Spleen (tissue), 7 donors: Measurements from ENCODE around the gene PTPRCAP.

Experiments used
- POLR2A ChIP-seq, 3 donors: fragments of 450-650 bp; IDR thresholded peaks; one replicate each; pipeline ENCODE4 v1.5.1; 2017; ENCODE audit warnings: antibody characterized with exemption in 3 of 3, mild to moderate bottlenecking in 1 of 3
- TF ChIP-seq, protein P1 (sequence below), 11 experiments: fragments of 200-600 bp in 7 of 11; fragments of 450-650 bp in 4 of 11; sonication (generic) in 4 of 11; IDR thresholded peaks in 8 of 11; conservative IDR thresholded peaks in 3 of 11; 1 replicate in 7 of 11; 2 replicates in 4 of 11; pipeline versions ENCODE4 v1.4.0 to v1.8.0; 2016 to 2021; ENCODE audit warnings: antibody characterized with exemption in 11 of 11, inconsistent platforms in 4 of 11, mild to moderate bottlenecking in 1 of 11
- donor health status: DM: no; HTN: no; CAD: no; lungs with moderate emphysema.
- donor health status: DM: no; HTN: no; CAD: no.
- donor health status: DM: no; HTN: no; CAD: no.

DNA sequence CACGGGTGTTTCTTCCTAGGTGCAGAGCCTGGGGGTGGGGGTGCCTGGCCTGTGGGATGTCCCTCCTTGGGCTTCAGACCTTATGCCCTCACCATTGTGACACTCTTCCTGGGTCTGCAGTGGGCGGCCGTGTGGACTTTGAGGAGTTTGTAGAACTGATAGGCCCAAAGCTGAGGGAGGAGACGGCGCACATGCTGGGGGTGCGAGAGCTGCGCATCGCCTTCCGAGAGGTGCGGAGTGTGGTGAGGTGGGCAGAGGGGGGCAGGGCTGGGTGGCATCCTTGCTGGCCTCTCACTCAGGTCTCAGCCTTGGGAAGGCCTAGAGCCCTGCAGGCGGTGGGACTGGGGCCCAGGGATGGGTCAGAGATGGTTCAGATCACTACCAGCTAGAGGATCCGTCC lies 20.0 kb upstream of the PTPRCAP start:
- TF ChIP-seq, protein P1, sequence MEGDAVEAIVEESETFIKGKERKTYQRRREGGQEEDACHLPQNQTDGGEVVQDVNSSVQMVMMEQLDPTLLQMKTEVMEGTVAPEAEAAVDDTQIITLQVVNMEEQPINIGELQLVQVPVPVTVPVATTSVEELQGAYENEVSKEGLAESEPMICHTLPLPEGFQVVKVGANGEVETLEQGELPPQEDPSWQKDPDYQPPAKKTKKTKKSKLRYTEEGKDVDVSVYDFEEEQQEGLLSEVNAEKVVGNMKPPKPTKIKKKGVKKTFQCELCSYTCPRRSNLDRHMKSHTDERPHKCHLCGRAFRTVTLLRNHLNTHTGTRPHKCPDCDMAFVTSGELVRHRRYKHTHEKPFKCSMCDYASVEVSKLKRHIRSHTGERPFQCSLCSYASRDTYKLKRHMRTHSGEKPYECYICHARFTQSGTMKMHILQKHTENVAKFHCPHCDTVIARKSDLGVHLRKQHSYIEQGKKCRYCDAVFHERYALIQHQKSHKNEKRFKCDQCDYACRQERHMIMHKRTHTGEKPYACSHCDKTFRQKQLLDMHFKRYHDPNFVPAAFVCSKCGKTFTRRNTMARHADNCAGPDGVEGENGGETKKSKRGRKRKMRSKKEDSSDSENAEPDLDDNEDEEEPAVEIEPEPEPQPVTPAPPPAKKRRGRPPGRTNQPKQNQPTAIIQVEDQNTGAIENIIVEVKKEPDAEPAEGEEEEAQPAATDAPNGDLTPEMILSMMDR (IDR thresholded peaks at IDR 0.05 in 8 of 11, conservative IDR thresholded peaks at IDR 0.05 in 3 of 11) = no peak
- TF ChIP-seq POLR2A (IDR thresholded peaks at IDR 0.05) = no peak
